Cardiac fibroblast (primary cell): ENCODE data around the gene PGBD2.
"Not testable (repeated sequence)": the region's sequence is repeated elsewhere in the genome, so short reads cannot be mapped to it uniquely, and the experiment has no call there.

Experiments used
- DNase-seq, 2 donors: peaks; one replicate each; pipeline versions ENCODE4 v3.0.0 to v3.0.0-alpha.2; 2010; ENCODE audit warnings: low read depth in 2 of 2
- H3K4me3 ChIP-seq, 2 donors: replicated peaks in 1 of 2; 1 replicate in 1 of 2; 2 replicates in 1 of 2; pipeline ENCODE4 v1.5.1; 2011; ENCODE audit warnings: low read depth in 2 of 2, low read length in 2 of 2, mild to moderate bottlenecking in 2 of 2, moderate library complexity in 1 of 2

The PGBD2 gene

GRCh38 chr1:248944134-248944999, 38.3 kb downstream of the PGBD2 start:
- DNase-seq: not testable (repeated sequence)

GRCh38 chr1:248945000-248945423, 39.0 kb downstream of the PGBD2 start:
- not testable (repeated sequence) for H3K4me3 ChIP-seq, DNase-seq

More at GRCh38 chr1:248944134-248944999, 38.3 kb downstream of the PGBD2 start:
- not testable (repeated sequence) for H3K4me3 ChIP-seq

GRCh38 chr1:248945453-248945852, 39.4 kb downstream of the PGBD2 start:
- H3K4me3 ChIP-seq, DNase-seq: not testable (repeated sequence)

GRCh38 chr1:248945856-248946416, 39.9 kb downstream of the PGBD2 start:
- not testable (repeated sequence) for H3K4me3 ChIP-seq

More at GRCh38 chr1:248945856-248946416, 39.9 kb downstream of the PGBD2 start:
- not testable (repeated sequence) for DNase-seq
